CD4-positive, alpha-beta T cell (primary cell): ENCODE measurements around the gene PSENEN. TPM values are rescaled to one million over a fixed set of nuclear protein-coding genes. Genes with fewer than 3 reads are reported as not detected.
A peak's percentile ranks its signal among the peaks of the same experiment; 100 is the strongest.

Experiments used
- ATAC-seq: fragments of 200-7000 bp; cut with Tn5 transposase; one replicate; pipeline ENCODE4 v1.10.0; 2022; ENCODE audit warnings: mild to moderate bottlenecking; ENCODE audit not compliant: poor library complexity
- CTCF ChIA-PET: fragments of 350-600 bp; sonication (Branson Sonifier 250); formaldehyde crosslinking; loops from one replicate; lab custom pipeline; 2021; ENCODE audit warnings: antibody characterized with exemption, inconsistent platforms; lab: Charles Lee
- POLR2A ChIA-PET: fragments of 350-600 bp; sonication (Branson Sonifier 250); formaldehyde crosslinking; loops from one replicate; lab custom pipeline; 2021; ENCODE audit warnings: antibody characterized with exemption, inconsistent platforms; lab: Charles Lee
- DNase-seq, 14 experiments: peaks; one replicate each; pipeline ENCODE4 v3.0.0-alpha.2; 2013 to 2020; ENCODE audit warnings: mixed read lengths in 2 of 14
- H3K27ac ChIP-seq, 2 donors: one replicate each; pipeline versions ENCODE4 v1.5.1 to v1.7.0; 2013; ENCODE audit warnings: low read length in 2 of 2, low read depth in 1 of 2, mild to moderate bottlenecking in 1 of 2
- H3K27me3 ChIP-seq, 2 experiments: 1 replicate in 1 of 2; 2 replicates in 1 of 2; pipeline versions ENCODE4 v1.6.1 to v1.7.0; 2013; ENCODE audit warnings: low read length in 2 of 2, control low read depth in 1 of 2, mild to moderate bottlenecking in 1 of 2, moderate library complexity in 1 of 2; ENCODE audit not compliant: insufficient read depth in 2 of 2, control insufficient read depth in 1 of 2
- H3K36me3 ChIP-seq: one replicate; pipeline ENCODE4 v1.6.1; 2013; ENCODE audit warnings: low read length, control low read depth; ENCODE audit not compliant: insufficient read depth
- H3K4me1 ChIP-seq: one replicate; pipeline ENCODE4 v1.6.1; 2013; ENCODE audit warnings: low read length, control low read depth; ENCODE audit not compliant: insufficient read depth
- H3K4me3 ChIP-seq: one replicate; pipeline ENCODE4 v1.5.1; 2013; ENCODE audit warnings: mild to moderate bottlenecking, low read length, moderate library complexity
- H3K9me3 ChIP-seq, 2 experiments: 1 replicate in 1 of 2; 2 replicates in 1 of 2; pipeline versions ENCODE4 v1.6.1 to v1.7.0; 2013; ENCODE audit warnings: low read length in 2 of 2, mild to moderate bottlenecking in 2 of 2, control low read depth in 1 of 2, moderate library complexity in 1 of 2; ENCODE audit not compliant: control insufficient read depth in 1 of 2, insufficient read depth in 1 of 2
- H3K27ac Mint-ChIP-seq: one replicate; pipeline ENCODE4 v1.8.0; 2020; ENCODE audit warnings: mixed read lengths
- H3K27me3 Mint-ChIP-seq: one replicate; pipeline ENCODE4 v1.8.0; 2021; ENCODE audit warnings: mixed read lengths
- H3K36me3 Mint-ChIP-seq: one replicate; pipeline ENCODE4 v1.8.0; 2021; ENCODE audit warnings: low read depth, mixed read lengths
- H3K4me1 Mint-ChIP-seq: one replicate; pipeline ENCODE4 v1.8.0; 2021; ENCODE audit warnings: low read depth, mixed read lengths
- H3K4me3 Mint-ChIP-seq: one replicate; pipeline ENCODE4 v1.8.0; 2020; ENCODE audit warnings: mild to moderate bottlenecking, mixed read lengths
- H3K9me3 Mint-ChIP-seq: one replicate; pipeline ENCODE4 v1.8.0; 2020; ENCODE audit warnings: mixed read lengths
- intact Hi-C, 2 experiments: fragments of 100-400 bp; cut with DNase I in 1 of 2; cut with micrococcal nuclease in 1 of 2; formaldehyde crosslinking; loops; one replicate each; pipeline versions ENCODE4 v1.15.1 to v1.9.0; 2023 to 2025; cut with DNase I, micrococcal nuclease
- total RNA-seq, 174 experiments: library from RNA in 2 of 174; stranded (reverse) in 2 of 174; gene quantifications; one replicate each; pipeline ENCODE4 v1.2.3 and lab custom pipeline; 2021 to 2026
- TF ChIP-seq, protein P1 (sequence below): fragments of 200-600 bp; IDR thresholded peaks from one replicate; pipeline ENCODE4 v1.8.0; 2022; ENCODE audit warnings: antibody characterized with exemption, mild to moderate bottlenecking

PSENEN gene
- total RNA-seq, 2 experiments from 2014 or later: 7.3 to 9.4 TPM

GRCh38 chr19:35741203-35741515 lies 4.3 kb upstream of the PSENEN start:
- ATAC-seq: no peak
- CTCF ChIA-PET: no interaction called here
- Mint-ChIP-seq H3K4me3 (peak overlapping the region; percentile 99), H3K36me3 (peaks cover 53% of the 10 kb centered on the region), H3K27me3 (no peaks in the 10 kb centered on the region), H3K9me3 (no peaks in the 10 kb centered on the region), H3K4me1 (peaks cover 57% of the 10 kb centered on the region), H3K27ac (peak overlapping the region; percentile 98)
- TF ChIP-seq, protein P1, sequence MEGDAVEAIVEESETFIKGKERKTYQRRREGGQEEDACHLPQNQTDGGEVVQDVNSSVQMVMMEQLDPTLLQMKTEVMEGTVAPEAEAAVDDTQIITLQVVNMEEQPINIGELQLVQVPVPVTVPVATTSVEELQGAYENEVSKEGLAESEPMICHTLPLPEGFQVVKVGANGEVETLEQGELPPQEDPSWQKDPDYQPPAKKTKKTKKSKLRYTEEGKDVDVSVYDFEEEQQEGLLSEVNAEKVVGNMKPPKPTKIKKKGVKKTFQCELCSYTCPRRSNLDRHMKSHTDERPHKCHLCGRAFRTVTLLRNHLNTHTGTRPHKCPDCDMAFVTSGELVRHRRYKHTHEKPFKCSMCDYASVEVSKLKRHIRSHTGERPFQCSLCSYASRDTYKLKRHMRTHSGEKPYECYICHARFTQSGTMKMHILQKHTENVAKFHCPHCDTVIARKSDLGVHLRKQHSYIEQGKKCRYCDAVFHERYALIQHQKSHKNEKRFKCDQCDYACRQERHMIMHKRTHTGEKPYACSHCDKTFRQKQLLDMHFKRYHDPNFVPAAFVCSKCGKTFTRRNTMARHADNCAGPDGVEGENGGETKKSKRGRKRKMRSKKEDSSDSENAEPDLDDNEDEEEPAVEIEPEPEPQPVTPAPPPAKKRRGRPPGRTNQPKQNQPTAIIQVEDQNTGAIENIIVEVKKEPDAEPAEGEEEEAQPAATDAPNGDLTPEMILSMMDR: no peak
- Histone ChIP-seq H3K9me3 (no peaks in the 10 kb centered on the region), H3K27ac (peak overlapping the region; percentile 62 to 92), H3K36me3 (peaks cover 31% of the 10 kb centered on the region), H3K4me3 (peak overlapping the region; percentile 91), H3K27me3 (no peaks in the 10 kb centered on the region), H3K4me1 (peaks cover 74% of the 10 kb centered on the region)
- POLR2A ChIA-PET: interaction anchor here (0.6 to 2.4 kb wide), 12 partner anchors 7 to 190 kb away, joined by 3 to 20 read pairs (median 5); partner anchors contain the start of genes COX6B1, HSPB6, KMT2B and LIN37
- intact Hi-C loops: loop anchor here (5.0 to 10.0 kb wide), 2 partner anchors 94 to 374 kb away; partner anchors contain the start of genes COX6B1 (in 1 of the 2), OVOL3 (in 1 of the 2), POLR2I (in 1 of the 2) and TBCB (in 1 of the 2)
- no peak for DNase-seq

- peak within 1 kb of the TSS; percentile 79 to 92 for H3K27ac ChIP-seq
- ATAC-seq (no peak), DNase-seq (peak; percentile 43 to 89 (median 56))
- ChIA-PET POLR2A (interaction anchor here (0.6 to 1.5 kb wide), 11 partner anchors 22 to 531 kb away, joined by 3 to 10 read pairs (median 3); partner anchors contain the start of genes KMT2B, POLR2I and TBCB), CTCF (interaction anchor here (0.8 kb wide), 1 partner anchor 29 kb away, joined by 3 read pairs; no protein-coding TSS in a partner anchor)
- Mint-ChIP-seq H3K36me3 (peaks cover 42% of the 10 kb centered on the region), H3K27me3 (no peaks in the 10 kb centered on the region), H3K9me3 (no peaks in the 10 kb centered on the region), H3K4me3 (peak within 1 kb of the TSS; percentile 84), H3K27ac (peak within 1 kb of the TSS; percentile 98), H3K4me1 (peaks cover 52% of the 10 kb centered on the region)
- H3K4me3 ChIP-seq: peak within 1 kb of the TSS; percentile 91
- intact Hi-C loops: loop anchor here (5.0 to 10.0 kb wide), 2 partner anchors 95 to 373 kb away; partner anchors contain the start of genes COX6B1 (in 1 of the 2), OVOL3 (in 1 of the 2), POLR2I (in 1 of the 2) and TBCB (in 1 of the 2)
- TF ChIP-seq, protein P1: no peak
- no peaks in the 10 kb centered on the region for H3K9me3 ChIP-seq
- peaks cover 69% of the 10 kb centered on the region for H3K4me1 ChIP-seq
- peaks cover 20% of the 10 kb centered on the region for H3K36me3 ChIP-seq
- H3K27me3 ChIP-seq: no peaks in the 10 kb centered on the region
Measured at GRCh38 chr19:35742121-35742724, 3.2 kb upstream of the PSENEN start, which contains the start of gene IGFLR1. IGFLR1 (minus strand) TSS chr19:35742452; CDS start chr19:35741180, 1,272 bp downstream.

- H3K4me1 ChIP-seq: peaks cover 73% of the 10 kb centered on the region
- ATAC-seq (no peak), DNase-seq (no peak)
- H3K27ac ChIP-seq: peak overlapping the region; percentile 29 to 98
- CTCF ChIA-PET: interaction anchor here (0.6 to 0.9 kb wide), 2 partner anchors 21 to 187 kb away, joined by 3 read pairs; no protein-coding TSS in a partner anchor
- Mint-ChIP-seq H3K36me3 (peaks cover 38% of the 10 kb centered on the region), H3K27me3 (no peaks in the 10 kb centered on the region), H3K9me3 (no peaks in the 10 kb centered on the region), H3K4me1 (peaks cover 56% of the 10 kb centered on the region), H3K27ac (peak overlapping the region; percentile 98), H3K4me3 (peak overlapping the region; percentile 94)
- no peaks in the 10 kb centered on the region for H3K9me3 ChIP-seq
- no peaks in the 10 kb centered on the region for H3K27me3 ChIP-seq
- intact Hi-C loops: loop anchor here (2.0 to 10.0 kb wide), 4 partner anchors 27 to 371 kb away; partner anchors contain the start of genes COX6B1 (in 1 of the 2), OVOL3 (in 1 of the 2), POLR2I (in 1 of the 2) and TBCB (in 1 of the 2)
- POLR2A ChIA-PET: interaction anchor here (1.0 to 2.2 kb wide), 12 partner anchors 9 to 311 kb away, joined by 3 to 23 read pairs (median 8); partner anchors contain the start of genes ALKBH6, COX6B1, HSPB6 and KMT2B
- H3K36me3 ChIP-seq: peaks cover 5% of the 10 kb centered on the region
- TF ChIP-seq, protein P1: no peak
- H3K4me3 ChIP-seq: peak overlapping the region; percentile 80
Measured at GRCh38 chr19:35743640-35744429, 1.6 kb upstream of the PSENEN start.
